HG02938 (cell line): Measurements from ENCODE around the gene GALK2.
"Not testable (repeated sequence)": the region's sequence is repeated elsewhere in the genome, so short reads cannot be mapped to it uniquely, and the experiment has no call there.

Source experiments
- ATAC-seq: cut with Tn5 transposase; IDR thresholded peaks from one replicate; pipeline ENCODE4 v1.9.1; 2021; ENCODE audit warnings: mild to moderate bottlenecking, moderate library complexity; ENCODE audit not compliant: unreplicated experiment

GALK2 gene

DNA sequence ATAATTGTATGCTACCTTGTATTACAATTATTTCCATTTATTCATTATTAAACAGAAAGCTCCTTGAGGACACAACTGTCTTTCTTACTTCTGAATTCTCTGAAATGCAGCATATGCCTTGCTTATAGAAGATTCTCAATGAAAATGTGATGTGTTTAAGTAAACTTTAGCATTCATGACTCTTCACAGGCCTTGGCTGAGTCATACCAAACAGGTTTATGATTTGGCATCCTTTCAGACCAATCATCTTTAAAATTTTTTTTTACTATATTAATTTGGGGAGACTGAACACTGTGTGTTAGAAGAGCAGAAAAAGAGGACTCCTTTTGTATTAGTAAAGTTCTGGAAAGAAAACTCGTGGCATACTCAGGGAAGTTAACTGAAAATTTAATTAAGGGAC, 6.4 kb upstream of the GALK2 start:
- no peak for ATAC-seq

DNA sequence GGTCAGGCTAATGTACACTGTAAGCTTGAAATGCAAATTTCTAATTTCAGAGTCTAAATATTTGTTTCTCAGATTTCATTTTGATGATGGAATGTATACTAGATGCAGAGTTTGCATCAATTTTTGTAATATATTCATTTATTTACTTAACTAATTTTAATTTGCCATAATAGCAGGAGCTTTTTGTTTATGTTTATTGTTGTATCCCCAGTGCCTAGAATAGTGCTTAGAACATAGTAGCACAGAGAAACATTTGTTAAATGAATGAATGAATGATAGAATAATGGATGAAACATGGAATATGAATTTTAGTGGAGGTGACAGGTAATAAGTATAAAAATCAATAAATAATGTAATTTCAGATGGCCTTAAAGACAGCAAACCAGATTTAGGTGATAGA, 5.2 kb upstream of the GALK2 start:
- ATAC-seq = no peak

DNA sequence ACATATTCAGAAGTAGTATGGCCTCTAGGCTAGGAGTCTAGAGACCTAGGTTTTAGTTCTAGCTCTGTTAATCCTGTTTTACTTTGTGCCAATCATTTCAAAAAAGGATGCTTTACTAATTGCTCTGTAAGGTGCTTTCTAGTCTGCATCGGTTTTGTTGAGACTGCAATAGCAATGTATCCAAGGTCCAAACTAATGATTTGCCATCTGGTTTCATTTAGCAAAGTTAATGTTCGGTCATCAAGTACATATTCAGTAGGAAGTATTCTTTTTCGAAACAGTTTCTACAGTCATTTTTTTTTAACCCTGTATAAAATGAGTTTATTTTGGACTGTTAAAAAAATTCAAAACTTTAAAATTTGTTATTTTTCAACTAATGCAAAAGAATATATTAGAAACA, 2.0 kb upstream of the GALK2 start:
- no peak for ATAC-seq

DNA sequence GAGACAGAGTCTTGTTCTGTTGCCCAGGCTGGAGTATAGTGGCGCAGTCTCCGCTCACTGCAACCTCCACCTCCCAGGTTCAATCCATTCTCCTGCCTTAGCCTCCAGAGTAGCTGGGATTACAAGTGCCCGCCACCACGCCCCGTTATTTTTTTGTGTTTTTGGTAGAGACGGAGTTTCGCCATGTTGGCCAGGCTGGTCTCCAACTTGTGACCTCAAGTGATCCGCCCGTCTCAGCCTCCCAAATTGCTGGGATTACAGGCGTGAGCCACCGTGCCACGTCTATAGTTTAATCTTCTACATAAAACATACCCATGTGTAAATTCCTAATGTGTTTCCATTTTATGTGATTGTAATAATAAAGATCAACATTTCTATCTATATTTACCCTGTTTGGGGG, 1.7 kb downstream of the GALK2 start:
- no peak for ATAC-seq

DNA sequence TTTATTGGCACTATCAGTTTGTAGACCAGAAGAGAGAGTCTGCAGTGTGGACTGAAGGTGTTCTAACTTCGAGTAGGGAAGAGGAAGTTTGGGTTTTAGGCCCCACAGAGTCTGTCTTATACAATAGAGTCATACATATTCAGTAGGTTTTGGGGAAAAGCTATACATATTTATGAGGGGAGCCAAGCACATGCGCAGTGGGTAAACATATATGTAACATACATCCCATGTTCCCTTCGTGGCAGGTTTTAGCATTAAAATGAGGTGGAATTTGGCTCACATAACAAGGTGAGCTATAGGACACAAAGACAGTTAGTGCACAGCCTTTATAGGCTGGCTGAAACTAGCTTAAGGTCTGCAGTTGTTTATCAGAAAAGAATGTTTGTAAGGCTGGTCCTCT, 4.9 kb downstream of the GALK2 start:
- ATAC-seq = no peak

DNA sequence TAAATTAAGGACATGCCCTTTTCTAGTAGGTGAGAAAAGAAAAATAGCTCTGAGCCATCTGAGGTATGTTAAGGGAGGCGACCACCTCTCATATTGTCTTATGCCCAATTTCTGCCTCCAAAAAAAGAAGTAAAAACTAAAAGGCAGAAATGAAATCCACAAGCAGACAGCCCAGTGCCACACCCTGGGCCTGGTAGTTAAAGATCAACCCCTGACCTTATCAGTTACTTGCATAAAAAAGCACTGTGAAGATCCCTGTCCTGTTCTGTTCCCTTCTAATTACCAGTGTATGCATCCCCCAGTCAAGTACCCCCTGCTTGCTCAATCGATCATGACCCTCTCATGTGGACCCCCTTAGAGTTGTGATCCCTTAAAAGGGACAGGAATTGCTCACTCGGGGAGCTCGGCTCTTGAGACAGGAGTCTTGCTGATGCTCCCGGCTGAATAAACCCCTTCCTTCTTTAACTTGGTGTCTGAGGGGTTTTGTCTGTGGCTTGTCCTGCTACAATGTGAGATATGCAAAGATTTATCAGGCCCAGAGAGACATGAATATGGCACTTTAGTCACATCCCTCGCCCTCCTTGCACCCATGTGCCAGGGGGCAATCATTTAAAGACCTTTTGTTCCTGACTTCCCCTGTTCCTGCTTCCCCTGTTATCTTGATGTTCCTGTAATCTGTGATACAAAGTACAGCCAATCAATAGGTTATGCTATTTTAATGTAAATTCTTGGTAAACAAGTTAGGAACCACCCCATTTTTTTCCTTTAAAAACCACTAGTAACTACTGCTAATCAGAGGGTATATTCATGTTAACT, 5.7 kb downstream of the GALK2 start:
- ATAC-seq = not testable (repeated sequence)

DNA sequence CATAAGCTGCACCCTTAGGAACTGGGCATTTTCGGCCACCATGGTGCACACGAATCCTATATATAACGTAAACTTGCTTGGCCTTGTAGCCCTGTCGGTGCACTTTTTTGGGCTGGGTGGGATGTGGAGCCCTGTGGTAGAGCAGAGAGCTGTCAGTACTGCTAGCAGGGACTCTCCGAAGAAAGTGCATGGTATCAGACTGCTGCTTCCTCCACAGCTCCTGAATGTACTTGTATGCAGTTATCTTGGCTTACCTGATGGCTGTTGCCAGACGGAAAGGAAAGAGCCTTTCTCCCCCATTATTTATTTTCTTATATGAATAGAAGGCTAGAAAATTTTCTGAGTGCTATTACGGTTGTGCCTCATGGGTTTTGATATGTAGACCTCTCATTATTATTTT, 8.4 kb downstream of the GALK2 start:
- ATAC-seq = no peak

DNA sequence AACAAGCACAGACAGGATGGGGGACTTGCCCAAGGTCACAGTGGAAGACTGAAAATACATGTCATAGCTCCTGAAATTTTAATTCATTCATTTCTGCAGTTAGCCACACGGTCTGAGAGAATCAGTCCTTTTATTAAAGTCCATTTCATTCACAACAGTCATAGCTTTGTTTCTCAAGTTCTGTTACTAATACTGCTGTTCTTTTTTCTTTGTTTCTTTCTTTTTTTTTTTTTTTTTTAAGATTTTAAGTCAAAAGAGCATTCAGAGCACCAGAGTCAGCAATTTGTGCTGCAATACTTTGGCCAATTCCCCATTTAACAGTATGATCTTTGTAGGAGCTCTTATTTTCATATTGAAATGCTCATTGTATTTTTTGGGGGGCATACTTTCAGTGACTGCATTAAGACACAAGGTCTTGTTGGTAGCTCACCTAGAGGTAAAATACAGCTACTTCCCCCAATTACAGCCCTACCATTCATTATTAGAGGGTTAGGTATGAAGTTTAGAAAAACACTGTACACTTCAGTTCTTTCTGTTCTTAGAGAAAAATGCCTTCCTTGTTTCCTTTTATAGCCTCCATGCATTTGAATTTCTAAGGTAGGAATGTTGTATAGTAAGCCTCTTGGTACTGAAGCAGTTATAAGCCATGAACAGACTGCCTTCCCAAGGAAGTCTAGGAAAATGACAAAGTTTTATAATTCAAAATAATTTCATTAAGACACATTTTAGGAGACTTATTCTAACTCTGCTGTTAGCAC, 9.6 kb downstream of the GALK2 start:
- ATAC-seq = no peak

DNA sequence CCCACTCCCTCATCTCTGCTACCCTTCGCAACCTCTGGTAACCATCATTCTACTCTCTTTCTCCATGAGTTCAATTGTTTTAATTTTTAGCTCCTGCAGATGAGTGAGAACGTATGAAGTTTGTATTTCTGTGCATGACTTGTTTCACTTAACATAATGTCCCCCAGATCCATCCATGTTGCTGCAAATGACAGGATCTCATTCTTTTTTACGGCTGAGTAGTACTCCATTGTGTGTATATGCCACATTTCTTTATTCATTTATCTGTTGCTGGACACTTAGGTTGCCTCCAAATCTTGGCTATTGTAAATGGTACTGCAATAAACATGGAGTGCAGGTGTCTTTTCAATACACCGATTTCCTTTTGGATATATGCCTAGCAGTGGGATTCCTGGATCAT, 12.1 kb downstream of the GALK2 start:
- ATAC-seq = no peak

DNA sequence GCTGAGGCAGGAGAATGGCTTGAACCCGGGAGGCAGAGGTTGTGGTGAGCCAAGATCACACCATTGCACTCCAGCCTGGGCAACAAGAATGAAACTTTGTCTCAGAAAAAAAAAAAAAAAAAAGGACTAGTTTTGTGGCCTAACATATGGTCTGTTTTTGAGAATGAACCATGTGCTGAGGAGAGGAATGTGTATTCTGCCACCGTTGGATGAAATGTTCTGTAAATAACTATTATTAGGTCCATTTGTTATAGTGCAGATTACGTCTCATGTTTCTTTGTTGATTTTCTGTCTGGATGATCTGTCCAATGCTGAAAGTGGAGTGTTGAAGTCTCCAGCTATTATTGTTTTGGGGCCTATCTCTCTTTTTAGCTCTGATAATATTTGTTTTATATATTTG, 13.7 kb downstream of the GALK2 start:
- not testable (repeated sequence) for ATAC-seq

DNA sequence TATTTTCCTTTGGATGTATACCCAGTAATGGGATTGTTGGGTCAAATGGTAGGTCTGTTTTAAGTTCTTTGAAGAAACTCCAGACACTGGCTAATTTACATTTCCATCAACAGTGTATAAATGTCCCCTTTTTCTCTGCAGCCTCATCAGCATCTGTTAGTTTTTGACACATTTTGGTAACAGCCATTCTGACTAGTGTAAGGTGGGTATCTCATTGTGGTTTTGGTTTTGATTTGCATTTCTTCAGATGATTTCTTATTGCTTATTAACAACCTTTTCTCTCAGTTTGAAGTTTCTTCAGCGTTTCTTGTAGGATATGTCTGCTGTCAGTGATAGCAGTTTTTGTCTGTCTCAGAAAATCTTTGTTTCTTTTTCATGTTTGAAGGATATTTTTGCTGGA, 15.4 kb downstream of the GALK2 start:
- peak; percentile 85 for ATAC-seq

DNA sequence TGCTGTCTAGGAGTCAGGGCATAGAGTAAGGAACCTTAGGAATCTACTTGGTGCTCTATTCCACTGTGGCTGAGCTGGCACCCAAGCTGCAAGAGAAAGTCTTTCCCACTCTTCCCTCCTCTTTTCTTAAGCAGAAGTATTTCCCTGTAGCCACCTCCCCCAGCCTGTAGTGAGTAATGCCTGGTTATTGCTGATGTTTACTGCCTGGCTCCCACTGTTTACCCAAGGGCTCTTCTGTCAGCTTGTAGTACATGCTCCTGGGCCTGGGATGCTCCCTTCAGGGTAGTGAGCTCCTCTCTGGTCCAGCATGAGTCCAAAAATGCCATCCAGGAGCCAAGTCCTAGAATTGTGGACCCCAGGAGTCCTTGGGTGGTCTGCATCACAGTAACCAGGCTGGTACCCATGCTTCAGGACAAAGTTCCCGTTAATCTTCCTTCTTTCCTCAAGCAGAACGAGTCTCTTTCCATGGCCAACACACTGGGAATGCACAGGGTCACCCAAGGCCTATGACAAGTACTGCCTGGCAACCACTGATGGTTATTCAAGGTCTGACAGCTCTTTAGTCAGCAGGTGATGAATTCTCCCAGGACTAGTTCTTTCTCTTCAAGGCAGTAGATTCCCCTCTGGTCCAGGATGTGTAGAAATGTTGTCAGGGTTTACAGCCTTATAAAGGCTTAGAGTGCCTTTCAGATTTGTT, 17.6 kb downstream of the GALK2 start:
- ATAC-seq = no peak

DNA sequence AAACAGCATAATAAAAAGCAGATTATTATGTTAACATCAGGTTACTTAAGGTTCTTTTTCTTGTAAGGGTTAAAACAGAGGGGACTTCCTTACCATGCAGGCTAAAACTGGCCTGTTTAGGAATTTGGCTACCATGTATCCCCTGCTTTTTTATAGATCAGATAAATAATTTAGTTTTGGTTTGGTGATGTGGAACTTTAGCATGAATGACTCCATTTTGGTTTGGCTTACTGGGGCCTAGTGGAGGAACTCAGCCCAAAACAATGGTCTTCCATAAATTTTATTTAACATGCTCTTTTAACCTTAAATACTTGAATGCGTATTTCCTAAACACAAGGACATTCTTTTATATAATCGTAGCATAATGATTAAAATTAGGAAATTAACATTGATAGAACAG, 18.9 kb downstream of the GALK2 start:
- ATAC-seq = no peak

DNA sequence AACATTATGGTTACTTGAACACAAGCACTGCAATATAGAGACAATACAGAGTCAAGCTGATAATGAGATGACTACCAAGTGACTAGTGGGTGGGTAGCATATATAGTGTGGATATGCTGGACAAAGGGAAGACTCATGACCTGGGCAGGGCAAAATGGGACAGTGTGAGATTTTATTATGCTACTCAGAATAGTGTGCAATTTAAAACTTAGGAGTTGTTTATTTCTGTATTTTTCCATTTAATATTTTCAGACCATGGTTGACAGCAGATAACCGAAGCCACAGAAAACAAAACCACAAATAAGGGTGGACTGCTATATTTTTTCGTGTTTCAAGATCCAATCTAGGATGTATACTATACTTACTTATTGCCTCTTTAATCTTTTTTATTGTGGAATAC, 19.6 kb downstream of the GALK2 start:
- ATAC-seq = no peak

DNA sequence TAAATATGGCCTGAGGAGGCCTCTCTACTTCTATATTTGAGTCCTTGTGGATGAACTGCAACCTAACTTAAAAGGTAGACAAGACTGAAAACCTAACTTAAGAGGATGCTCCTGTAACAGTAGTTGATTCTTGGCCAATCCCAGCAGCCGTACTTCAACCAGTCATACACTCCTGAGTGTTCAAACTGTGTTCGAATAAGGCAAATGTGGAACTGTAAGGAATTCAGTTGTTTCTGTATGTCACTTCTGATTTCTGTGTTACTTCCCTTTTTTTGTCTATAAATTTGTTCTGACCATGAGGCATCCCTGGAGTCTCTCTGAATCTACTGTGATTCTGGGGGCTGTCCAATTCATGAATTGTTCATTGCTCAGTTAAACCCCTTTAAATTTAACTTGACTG, 20.5 kb downstream of the GALK2 start:
- ATAC-seq = no peak

DNA sequence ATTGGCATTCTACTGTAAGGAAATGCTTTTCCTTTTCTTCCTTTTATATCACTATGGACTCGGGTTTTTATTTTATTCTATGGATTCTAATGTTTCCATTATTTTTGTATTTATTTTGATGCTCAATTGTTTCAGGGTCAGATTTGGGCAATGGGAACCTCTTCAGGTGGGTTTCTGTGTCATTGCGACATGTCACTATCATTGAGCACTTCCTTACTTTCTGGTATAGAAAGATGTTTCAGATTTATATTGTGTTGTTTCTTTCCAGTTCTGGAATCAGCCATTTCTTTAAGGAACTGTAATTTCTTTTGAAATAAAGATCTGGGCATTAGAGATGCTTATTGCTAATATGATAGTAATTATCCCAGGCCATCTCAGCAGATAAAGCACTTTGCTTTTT, 21.8 kb downstream of the GALK2 start:
- ATAC-seq = no peak

DNA sequence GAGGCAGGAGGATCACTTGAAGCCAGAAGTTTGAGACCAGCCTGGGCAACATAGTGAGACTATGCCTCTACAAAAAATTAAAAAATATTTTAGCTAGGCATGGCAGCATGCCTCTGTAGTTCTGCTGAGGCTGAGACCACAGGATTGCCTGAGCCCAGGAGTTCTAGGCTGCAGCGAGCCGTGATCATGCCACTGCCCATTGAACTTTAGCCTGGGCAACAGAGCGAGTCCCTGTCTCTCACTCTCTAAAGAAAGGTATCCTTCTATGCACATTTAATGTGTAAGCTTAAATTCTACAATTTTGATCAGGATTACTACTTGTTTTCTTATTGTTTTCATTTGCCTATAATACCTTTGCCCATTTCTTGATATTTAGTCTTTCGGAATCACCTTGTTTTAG, 26.8 kb downstream of the GALK2 start:
- no peak for ATAC-seq

DNA sequence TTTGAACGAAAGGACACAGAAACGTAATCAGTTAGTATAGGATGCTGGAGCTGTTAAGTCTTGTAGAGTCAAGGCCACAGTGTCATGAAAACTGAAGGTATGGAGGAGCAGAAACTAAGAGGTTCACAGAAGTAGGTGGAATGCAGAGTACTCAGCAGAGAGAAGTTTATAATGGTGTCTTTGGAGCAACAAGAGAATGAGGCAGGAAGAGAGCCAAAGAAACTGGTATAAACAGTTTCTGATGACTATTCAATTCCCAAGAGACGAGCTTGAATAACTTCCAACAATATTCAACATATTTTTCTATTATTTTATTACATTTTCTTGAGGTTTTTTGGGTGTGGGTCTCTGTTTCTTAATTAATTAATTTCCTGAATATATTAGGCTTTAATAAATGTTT, 29.6 kb downstream of the GALK2 start:
- no peak for ATAC-seq

DNA sequence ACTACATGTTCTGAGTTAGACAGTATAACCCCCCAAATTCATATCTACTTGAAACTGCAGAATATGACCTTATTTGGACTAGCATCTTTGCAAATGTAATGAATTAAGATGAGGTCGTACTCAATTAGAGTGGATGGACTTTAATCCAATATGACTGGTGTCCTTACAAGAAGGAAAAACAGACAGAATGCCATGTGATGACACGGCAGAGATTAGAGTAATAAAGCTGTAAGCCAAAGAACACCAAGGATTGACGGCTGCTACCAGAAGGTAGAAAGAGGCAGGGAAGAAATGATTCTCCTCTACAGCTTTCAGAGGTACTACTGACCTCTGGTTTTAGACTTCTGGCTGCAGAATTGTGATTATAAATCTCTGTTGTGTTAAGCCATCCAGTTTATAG, 30.3 kb downstream of the GALK2 start:
- ATAC-seq = no peak

DNA sequence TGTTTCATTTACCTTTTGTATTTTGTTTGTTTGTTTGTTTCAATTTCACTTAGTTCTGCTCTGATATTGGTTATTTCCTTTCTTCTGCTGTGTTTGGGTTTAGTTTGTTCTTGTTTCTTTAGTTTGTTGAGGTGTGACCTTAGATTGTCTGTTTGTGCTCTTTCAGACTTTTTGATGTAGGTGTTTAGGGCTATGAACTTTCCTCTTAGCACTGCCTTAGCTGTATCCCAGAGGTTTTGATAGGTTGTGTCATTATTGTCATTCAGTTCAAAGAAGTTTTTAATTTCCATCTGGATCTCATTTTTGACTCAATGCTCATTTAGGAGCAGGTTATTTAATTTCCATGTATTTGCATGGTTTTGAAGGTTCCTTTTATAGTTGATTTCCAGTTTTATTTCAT, 38.1 kb downstream of the GALK2 start:
- not testable (repeated sequence) for ATAC-seq

DNA sequence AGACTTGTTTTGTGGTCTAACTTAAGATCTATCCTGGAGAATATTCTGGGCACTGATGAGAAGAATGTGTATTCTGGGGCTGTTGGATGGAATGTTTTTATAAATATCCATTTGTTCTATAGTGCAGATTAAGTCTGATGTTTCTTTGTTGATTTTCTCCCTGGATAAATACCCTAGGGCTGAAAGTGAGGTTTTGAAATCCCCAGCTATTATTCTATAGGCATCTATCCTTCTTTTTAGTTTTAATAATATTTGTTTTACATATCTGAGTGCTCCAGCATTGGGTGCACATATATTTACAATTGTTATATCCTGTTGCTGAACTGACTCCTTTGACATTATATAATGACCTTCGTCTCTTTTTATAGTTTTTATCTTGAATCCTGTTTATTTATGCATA, 42.9 kb downstream of the GALK2 start:
- ATAC-seq = no peak
